Hindlimb muscle (tissue), 1 donor: Measurements from ENCODE around the gene FAM193A. TPM values are rescaled to one million over a fixed set of nuclear protein-coding genes. Genes with fewer than 3 reads are reported as not detected.
"Not testable (repeated sequence)": the region's sequence is repeated elsewhere in the genome, so short reads cannot be mapped to it uniquely, and the experiment has no call there.

Experiments
- DNase-seq: peaks from one replicate; pipeline ENCODE4 v3.0.0-alpha.2; 2013
- polyA plus RNA-seq: library from polyadenylated mRNA; unstranded; fragments of 120-200 nt; gene quantifications from one replicate; pipeline ENCODE4 v1.2.1, GENCODE V29; 2013; ENCODE audit not compliant: insufficient read length

The FAM193A gene
- polyA plus RNA-seq, 1 donor, result 23.6 TPM

DNA sequence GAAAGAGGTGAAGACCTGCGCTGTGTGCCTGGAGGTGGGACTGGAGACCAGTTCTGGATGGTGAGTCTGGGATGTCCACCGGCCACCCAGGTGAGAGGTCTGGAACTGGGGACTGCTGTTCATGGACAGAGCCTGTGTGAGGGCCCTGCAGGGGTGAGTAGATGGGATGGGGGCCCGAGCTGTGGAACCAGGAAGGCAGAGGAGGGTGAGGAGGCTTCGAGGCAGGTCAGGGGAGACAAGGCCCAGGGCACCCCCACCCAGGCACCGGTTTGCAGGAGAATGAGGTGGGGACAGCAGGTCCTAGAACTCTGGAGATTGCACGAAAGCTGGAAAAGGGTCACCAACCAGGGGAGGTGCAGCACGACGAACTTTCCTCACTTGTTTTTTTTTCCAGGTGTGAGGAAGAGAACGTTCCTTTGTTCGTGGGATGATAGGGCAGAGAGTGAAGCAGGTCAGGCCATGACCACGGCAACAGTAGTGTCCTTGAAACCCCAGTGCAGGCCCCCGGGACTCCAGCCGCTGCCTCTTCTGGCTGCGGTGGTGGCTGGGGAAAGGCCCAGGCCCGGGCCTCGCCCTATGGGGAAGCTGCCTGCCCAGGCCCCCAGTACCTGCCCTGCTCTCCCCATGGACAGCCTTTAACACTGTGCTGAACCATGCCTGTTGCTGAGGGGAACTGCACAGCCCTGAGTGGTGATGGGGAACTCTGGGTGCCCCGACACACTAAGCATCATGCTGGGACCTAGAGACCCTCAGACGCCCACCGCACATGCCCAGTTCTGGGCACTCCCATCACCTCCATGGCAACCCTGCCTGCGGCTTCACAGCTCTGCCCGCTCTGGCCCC, 196.8 kb downstream of the FAM193A start:
- DNase-seq, result no peak

GRCh38 chr4:2733844-2734574, 197.6 kb downstream of the FAM193A start:
- no peak for DNase-seq

GRCh38 chr4:2734612-2735011, 198.2 kb downstream of the FAM193A start:
- no peak for DNase-seq

- no peak for DNase-seq
Measured at GRCh38 chr4:2735869-2736268, 199.4 kb downstream of the FAM193A start.

GRCh38 chr4:2738296-2738695, 201.8 kb downstream of the FAM193A start:
- not testable (repeated sequence) for DNase-seq

DNA sequence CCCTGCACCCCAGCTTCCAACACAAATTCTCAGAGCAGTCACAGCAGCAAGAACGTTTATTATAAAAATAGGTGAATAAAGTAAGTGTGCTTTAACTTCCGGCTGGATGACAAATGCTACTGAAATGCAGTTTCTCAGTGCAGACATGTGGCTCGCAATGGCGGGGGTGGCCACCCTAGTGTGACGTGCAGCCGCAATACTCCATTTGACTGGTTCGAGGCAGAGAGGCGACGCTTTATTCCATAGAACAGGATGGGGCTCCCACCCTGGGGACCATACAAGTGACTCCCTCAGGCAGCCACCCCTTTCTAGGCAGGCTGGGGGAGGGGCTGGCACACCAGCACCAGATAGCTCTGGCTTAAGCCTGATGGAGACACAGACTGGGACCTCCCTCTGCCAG, 205.2 kb downstream of the FAM193A start:
- DNase-seq, result no peak

- no peak for DNase-seq
Measured at GRCh38 chr4:2742081-2742822, 205.8 kb downstream of the FAM193A start.

GRCh38 chr4:2742823-2743517, 206.5 kb downstream of the FAM193A start:
- no peak for DNase-seq

GRCh38 chr4:2743518-2744445, 207.3 kb downstream of the FAM193A start:
- DNase-seq, result no peak

GRCh38 chr4:2744576-2745270, 208.3 kb downstream of the FAM193A start:
- DNase-seq, result no peak

DNA sequence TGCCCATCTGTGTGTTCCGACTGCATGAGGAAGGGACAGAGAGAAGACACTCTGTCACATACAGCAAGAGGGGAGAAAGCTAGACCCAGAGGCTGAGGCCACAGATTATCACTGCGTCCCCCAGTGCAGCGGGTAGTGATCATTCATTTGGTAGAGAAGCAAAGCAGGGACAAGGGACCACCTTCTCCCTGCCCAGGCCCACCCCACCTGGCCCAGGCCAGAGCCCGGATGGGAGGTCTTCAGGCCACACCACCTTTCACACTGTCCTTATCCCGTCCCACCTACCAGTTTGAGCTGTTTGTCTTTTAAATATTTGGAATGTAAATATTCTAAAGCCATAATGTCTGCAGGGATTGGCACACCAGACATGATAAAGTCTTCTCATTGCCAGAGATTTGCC, 209.1 kb downstream of the FAM193A start:
- no peak for DNase-seq

DNA sequence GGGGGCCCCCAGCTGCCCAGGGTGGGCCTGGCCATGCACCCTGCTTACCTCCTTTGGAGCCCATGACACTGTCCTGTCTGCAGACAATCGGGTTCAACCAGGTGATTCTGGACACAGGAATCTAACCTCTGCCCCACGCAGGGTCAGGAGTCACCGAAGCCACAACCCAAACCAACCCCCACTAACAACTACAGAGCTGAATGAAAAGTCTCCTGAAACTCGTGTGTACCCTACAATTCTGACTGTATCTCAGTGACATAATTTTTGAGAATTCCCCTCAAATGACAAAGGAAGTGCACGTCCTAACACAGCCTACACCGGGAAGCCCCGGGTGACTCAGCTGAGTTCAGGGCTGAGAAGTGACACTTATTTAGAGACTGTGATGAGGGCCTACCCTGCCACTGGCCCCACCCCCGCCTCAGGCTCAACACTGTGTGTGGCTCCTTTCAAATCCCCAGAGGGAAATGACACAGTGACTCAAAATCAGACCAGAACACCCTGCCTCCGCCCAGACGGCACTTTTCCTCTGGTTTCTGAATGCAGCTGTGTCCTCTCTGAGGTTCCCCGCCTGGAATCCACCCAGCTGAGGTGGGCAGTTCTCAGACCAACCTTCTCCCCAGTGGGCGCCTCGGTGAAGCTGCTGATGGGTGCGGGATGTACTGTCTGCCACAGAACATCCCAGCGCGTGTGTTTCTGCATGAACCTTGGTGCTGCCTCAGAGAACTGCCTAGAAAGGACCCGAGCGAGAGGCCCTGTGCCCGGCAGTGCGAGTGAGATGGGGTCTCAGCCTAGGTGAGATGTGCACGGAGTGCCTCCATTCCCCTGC, 209.7 kb downstream of the FAM193A start:
- DNase-seq, result no peak

- DNase-seq, result no peak
Measured at GRCh38 chr4:2746891-2747695, 210.6 kb downstream of the FAM193A start.

DNA sequence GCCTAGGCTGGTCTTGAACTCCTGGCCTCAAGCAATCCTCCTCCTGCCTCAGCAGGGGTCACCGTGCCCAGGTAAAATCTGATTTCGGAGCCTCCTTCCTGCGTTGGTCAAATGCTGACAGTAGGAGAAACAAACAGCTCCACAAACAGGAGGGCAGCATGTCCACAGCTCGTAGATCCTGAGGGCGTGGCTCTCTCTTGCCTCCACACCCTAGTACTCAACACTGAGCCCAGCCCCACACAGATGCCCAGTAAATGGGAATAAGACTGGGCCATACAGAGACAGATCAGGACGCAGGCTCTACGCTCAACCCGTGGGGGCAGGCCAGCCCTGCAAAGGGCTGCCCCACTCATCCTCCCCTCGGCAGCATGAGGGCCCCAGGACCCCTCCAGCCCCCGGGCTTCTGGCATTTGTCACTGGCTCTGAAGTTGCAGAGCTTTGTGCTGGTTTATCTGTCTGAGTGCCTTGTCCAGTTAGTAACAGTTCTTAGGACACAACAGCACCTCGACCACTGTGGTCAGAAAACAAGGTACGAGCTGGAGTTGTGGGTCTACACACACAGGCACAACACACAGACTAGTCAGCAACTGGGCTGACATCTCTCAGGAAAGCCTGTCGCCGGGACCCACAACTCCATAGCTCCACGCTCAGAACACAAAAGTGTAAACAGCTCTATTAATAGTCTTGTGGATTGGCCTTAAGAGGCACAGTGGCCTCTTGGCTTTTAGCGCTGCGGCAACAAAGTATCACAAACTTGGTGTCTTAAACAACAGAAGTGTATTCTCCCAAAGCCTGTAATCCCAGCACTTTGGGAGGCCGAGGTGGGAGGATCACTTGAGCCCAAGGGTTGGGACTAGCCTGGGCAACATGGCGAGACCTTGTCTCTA, 214.5 kb downstream of the FAM193A start:
- DNase-seq, result no peak

DNA sequence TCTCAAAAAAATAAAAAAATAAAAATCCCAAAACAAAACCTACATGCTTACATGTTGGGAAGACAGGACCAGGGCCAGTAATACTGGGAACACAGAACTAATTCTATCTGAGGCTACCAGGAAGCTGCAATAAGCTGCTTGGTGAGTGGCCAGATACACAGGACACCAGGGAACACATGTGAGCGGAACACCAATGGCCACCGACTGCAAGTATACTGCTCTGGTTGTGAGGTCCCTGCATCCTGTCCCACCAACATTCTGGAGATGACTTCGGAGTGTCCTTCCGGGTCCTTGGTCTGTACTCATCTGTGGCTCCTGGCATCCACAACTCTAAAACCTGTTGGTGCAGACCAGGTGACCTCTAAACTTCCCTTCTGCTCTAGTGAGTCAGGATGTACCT, 217.0 kb downstream of the FAM193A start:
- DNase-seq, result peak; percentile 46

GRCh38 chr4:2754848-2755819, 218.7 kb downstream of the FAM193A start:
- no peak for DNase-seq
